Iris pigment epithelial cell (primary cell): Measurements from ENCODE around the gene RGS3.

Experiments
- DNase-seq: peaks from one replicate; pipeline ENCODE4 v3.0.0-alpha.2; 2011; ENCODE audit warnings: low read depth

RGS3 gene

GRCh38 chr9:113530022-113530635 lies 66.6 kb downstream of the RGS3 start:
- DNase-seq = no peak

DNA sequence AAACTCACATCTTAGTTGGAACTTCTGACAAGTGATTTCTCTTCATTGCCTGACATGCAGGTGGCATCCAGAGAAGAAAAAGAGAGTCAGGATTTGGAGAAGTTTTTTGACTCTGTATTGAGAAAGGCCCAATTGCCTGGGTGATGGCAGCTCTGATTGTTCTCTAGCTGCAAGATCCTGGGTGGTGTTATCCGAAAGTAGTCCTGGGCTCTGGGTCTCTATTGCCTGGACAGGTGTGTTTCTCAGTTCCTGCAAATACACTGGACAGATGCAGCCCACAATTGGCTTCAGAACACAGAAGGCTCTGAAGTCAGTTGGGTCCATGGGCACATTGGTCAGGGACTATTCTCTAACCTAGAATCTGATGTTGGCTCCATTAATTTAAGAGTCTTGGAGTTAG lies 67.4 kb downstream of the RGS3 start:
- DNase-seq = no peak

DNA sequence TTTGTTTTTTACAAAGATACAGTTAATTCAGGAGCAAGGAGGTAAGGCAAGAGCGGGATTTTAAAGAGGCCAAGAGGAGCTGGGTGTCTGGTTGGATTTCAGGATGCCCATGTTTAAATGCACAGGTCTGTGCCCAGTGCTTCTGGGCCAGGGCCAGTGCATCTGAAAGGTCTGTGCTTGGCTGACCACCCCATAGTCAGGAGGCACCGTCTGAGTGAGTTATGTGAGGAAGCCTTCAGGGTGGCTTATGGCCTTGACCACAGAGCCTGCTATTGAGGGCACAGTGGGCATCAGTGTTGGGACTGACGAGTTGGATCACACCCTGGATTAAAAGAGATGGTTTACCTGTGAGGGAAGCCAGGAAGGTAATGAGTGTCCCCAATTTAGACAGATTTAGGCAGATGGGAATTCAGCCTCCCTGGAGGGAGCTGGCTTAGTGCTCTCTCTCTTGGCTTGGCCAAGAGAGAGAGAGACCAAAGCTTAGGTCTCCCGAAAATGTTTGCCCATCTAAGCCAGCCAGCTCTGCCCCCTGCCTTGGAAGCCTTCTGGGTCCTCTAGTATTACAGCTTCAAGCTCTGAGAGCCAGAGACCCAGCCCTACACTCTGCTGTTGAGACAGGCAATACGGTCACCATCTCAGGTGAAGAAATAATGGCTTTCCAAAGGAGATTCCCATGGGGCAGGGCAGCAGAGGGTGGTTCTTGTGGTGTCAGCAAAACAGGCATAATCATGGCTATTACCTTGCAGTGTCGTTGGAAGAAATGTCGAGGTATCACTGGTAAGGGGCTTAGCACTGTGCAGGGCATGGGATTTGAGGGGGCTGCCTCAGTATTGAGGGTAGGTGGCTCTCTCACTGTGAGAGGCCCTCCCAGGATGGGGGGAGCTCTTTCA lies 68.6 kb downstream of the RGS3 start:
- no peak for DNase-seq

DNA sequence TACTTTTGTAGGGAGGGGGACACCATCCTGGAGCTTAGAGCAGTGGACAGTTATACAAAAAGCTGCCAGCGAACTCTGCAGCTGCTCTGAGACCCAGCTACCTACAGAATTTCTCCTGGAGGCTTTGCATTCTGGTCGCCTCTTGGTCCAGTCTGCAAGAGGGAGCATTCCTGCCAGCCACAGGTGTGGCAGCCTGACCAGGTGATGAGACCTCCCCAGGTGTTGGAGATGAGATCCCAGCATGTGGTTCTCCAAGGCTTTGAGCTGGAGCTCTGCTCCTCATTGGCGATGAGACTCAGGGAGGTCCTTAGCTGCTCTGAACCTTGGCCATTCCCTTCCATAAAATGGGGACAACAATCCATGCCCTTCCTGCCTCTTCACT lies 69.3 kb downstream of the RGS3 start:
- DNase-seq = no peak

DNA sequence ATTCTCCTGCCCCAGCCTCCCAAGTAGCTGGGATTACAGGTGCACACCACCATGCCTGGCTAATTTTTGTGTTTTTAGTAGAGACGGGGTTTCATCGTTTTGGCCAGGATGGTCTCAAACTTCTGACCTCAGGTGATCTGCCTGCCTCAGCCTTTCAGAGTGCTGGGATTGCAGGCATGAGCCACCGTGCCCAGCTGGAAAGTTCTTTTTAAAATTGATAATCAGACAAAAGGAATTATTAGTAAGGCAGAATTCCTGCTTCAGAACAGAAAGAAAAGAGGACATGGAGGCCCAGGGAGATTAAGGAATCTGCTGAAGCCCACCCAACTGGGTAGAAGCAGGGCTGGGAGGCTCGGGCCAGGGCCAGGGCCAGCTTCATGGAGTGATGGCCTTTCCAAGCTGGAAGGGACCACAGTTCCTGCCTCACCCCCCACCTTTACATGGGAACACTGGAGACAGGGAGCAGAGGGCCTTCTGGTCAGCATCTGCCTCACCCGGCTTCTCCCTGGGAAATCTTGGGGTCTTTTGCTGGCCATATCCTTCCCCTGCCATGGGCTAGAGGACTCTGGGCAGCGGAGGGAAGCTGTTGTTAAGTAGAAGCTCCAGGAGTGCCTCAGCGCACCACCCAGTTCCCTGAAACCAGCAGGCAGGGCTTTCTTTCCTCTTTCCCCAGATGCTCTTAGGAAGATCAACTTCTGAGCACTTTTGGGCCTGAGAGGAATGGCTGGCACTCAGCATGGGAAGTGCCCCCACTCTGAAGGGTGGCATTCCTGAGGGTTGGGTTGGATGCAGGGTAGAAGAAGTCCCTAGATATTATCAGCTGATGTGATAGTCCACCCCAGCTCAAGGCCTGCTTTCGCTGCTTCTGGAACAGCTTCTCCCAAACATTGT lies 70.1 kb downstream of the RGS3 start:
- no peak for DNase-seq

- DNase-seq = no peak
Observed at GRCh38 chr9:113535756-113536155, 72.2 kb downstream of the RGS3 start.

DNA sequence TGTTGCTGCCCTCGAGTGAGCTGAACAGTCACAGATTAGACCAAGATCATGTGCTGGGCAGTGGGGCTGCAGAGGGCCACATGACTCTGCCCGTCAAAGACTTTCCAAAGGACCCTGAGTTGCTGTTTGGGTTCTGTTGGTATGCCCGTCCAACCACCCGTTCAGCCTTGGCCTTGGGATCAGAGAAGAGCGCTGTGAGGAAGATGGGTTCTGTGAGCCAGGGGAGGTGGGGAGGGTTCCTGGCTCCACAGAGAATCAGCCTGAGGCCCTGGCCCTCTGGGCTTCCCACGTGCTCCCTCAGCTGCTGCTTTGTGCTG lies 72.6 kb downstream of the RGS3 start:
- DNase-seq = no peak

- peak; percentile 29 for DNase-seq
Observed at GRCh38 chr9:113536483-113537228, 73.1 kb downstream of the RGS3 start.

- no peak for DNase-seq
Observed at GRCh38 chr9:113537229-113537810, 73.8 kb downstream of the RGS3 start.

- DNase-seq = no peak
Observed at GRCh38 chr9:113538131-113538530, 74.6 kb downstream of the RGS3 start.

- no peak for DNase-seq
Observed at GRCh38 chr9:113538701-113539430, 75.3 kb downstream of the RGS3 start.

- DNase-seq = no peak
Observed at GRCh38 chr9:113540466-113540865, 76.9 kb downstream of the RGS3 start.

DNA sequence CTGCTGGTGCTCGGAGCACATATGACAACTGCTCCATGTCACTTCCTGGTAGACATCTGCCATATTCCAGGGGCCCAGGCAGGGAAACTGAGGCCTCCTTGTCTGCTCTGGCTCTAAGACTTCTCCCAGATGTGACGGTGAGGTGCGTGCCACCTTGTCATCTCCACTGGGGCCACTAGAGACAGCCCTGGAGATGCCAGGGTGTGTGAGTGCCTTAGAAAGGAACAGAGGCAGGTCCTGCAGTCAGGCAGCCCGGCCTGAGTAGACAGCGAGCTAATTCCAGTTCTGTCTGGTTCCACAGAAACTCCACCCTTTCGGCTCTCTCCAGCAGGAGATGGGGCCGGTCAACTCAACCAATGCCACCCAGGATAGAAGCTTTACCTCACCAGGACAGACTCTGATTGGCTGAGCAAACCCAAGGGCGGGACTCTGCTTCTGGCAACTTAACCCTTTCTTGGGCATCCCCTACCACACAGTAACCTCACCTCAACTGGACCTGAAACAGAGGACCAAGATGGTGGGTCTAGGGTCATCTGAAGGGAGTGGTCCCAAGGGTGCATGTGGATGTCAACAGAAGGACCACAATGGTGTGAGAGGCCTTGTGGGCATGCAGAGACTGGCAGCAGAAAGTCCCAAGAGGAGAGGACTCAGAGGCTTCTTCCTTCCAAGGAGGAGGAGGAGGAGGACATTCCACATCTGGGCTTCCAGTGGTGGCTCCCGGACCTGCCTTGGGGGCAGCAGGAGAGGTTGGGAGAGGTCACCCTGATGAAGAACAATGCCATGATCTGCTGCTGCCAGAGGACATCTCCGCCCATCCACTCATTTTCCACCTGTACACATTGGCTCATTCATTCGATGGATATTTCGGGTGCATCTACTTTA lies 77.7 kb downstream of the RGS3 start:
- DNase-seq = peak; percentile 78

DNA sequence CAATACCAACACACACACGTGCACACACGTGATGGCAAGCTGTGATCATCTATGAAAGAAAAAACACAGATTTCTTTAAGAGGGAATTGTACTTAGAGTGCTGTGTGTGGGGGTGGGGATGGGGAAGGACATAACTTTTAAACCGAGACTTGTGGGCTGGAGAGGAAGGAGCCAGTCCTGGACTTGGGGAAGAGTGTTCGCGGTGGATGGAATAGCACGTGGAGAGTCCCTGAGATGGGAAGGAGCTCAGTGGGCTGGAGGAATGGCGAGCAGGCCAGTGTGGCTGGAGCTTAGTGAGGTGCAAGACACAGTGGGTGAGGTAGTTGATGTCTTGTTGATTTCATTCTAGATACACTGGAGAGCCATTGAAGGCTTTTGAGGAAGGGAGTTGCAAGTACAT lies 78.5 kb downstream of the RGS3 start:
- DNase-seq = no peak

DNA sequence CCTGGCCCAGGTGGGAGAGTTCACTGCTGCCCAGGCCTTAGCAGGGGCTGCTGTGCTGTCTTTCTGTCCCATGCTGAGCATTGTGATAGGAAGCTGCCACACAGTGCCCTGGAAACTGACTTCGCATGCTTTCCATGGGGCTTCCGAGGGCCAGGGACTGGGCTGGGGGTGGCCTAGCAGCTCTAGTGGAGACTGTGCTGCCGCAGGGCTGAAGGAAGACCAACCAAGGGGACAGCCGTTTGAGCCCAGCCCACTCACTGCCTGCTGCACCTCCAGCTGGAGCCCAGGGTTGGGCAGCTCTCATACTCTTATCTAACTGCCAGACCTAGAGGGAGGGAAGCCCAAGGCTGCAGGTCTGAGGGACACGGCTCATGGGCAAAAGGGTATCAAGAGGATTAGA lies 79.2 kb downstream of the RGS3 start:
- no peak for DNase-seq

GRCh38 chr9:113543296-113543981 lies 79.9 kb downstream of the RGS3 start:
- DNase-seq = no peak

- no peak for DNase-seq
Observed at GRCh38 chr9:113543982-113544303, 80.4 kb downstream of the RGS3 start.

- no peak for DNase-seq
Observed at GRCh38 chr9:113545068-113545467, 81.5 kb downstream of the RGS3 start.

DNA sequence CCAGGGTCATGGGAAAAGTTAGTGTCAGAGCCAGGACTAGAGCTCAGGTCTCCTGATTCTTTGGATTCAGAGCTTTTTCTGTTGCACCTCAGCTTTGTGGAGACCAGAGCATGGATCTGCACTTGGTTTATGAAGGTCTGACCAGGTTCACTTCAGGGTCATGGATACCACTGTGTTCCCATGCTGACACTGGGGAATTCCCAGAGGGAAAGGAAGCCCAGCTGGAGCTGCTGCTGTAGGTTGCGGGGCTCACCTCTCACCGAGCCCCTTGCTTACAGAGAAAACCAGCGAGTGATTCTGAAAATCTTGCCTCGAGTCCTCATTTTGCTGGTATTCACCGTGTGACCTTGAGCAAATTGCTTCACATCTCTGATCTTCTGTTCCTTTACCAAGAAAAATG lies 83.0 kb downstream of the RGS3 start:
- no peak for DNase-seq

DNA sequence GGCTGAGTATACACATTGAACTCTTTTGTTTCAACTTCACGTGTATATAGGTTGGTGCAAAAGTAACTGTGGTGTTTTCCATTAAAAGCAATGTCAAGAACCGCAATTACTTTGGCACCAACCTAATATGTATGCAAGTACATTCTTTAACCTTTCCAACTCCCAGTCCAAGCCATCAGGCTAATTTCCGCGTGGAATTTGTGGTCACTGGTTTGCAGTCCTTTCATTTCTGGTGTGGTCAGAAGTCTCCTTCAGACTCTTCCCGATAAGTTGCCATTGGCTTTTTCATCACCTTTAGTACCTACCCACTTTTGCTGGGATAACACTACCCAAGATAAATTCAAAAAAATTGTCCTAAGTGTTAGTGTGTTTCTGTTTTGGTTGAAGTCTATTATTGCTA lies 84.0 kb downstream of the RGS3 start:
- no peak for DNase-seq
